Measurements from ENCODE around the gene MAGOHB.
"Not testable (repeated sequence)": the region's sequence is repeated elsewhere in the genome, so short reads cannot be mapped to it uniquely, and the experiment has no call there.

The MAGOHB gene

DNA sequence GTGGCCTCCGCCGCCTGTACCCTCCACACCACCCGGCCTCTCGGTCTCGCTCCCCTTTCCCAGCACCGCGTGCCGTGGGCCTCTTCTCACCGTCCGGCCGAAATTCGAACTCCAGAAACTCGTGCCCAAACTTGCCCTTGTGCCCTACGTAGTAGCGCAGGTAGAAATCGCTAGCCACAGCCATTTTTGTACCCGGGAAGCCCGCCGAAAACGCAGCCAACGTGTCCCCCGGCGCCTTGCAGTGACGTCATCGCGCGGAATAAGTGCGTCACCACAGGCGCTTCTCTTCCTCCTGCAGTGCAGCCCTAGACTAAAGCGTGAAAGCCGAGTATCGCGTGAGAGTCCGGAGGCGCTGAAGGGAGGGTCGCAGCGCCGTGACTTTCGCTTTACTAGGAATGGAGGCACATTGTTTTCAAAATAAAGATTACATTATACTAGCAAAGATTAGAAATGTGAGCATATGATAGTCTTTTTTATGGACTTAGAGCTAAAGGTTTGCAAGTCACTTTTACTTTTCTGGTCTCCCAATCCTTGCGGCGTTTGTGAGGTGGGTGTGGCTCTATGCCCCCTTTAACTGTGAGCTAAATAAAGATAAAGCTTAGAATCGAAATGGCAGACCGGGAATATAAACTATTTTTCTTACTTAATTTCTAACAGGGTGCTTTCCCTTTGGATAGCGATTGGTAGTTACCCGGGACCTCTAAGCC is at the start of gene MAGOHB:
Gene MAGOHB, minus strand, starts transcription at position 261 of the 707 bp plus-strand sequence. Its CDS starts 77 bp downstream, at position 184.
- Histone ChIP-seq H3K27ac (peak within 1 kb of the TSS; percentile 69 to 97 (median 91)), H3K4me3 (peak within 1 kb of the TSS; percentile 50 to 82 (median 68))

DNA sequence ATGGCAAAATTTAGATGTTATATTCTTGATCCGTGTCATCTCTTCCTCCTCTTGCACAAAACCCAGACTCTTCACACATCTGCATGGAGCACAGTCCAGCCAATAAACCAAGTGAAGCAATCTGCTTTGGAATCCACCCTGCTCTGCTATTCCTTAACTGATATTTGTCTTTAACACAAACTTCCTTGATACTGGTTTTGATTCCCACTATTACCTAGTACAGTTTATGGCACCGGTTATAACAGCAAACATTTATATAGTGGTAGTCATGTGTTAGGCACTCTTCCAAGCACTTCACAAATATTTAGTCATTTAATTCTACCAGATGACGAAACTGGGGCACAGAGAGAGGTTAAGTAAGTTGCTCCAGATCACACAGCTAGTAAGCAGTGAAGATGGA is 47.9 kb upstream of the MAGOHB start:
- H3K27ac ChIP-seq = no peak overlapping the region
- H3K4me3 ChIP-seq = no peak overlapping the region

DNA sequence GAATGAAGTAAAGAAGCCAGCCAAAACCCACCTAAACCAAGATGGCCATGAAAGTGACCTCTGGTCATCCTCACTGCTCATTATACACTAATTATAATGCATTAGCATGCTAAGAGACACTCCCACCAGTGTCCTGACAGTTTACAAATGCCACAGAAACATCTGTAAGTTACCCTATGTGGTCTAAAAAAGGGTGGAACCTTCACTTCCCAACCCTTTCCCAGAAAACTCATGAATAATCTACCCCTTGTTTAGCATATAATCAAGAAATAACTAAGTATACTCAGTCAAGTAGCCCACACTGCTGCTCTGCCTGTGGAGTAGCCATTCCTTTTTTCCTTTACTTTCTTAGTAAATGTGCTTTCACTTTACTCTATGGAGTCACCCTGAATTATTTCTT is 40.6 kb upstream of the MAGOHB start:
- H3K27ac ChIP-seq = no peak overlapping the region
- H3K4me3 ChIP-seq = no peak overlapping the region

DNA sequence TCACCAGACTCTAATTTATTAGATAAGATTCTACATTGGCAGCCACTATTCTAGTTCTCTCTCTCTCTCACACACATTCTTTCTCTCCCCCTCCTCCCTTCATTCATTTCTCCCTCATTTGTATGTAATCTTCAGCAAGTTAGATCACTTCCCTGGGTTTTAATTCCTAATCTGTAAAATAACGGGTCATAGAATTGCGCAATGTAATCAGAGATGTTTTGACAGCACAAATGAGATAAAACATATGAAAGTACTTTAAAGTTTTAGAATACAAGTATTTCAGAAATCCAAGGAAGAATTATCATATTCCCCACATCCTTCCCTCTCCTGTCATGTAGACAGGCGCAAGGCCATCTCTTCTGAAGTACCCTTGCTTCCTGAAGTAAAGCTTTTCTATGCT is 38.8 kb upstream of the MAGOHB start:
- Histone ChIP-seq H3K4me3 (no peak overlapping the region), H3K27ac (no peak overlapping the region)

DNA sequence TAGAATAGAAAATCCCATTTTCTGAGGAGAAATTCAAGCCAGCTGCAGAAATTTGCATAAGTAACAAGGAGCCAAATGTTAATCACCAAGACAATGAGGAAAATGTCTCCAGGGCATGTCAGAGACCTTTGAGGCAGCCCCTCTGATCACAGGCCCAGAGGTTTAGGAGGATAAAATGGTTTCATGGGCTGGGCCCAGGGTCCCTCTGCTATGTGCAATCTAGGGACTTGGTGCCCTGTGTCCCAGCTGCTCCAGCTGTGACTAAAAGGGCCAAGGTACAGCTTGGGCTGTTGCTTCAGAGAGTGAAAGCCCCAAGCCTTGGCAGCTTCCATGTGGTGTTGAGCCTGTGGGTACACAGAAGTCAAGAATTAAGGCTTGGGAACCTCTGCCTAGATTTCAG is 33.2 kb upstream of the MAGOHB start:
- H3K4me3 ChIP-seq, H3K27ac ChIP-seq: not testable (repeated sequence)

DNA sequence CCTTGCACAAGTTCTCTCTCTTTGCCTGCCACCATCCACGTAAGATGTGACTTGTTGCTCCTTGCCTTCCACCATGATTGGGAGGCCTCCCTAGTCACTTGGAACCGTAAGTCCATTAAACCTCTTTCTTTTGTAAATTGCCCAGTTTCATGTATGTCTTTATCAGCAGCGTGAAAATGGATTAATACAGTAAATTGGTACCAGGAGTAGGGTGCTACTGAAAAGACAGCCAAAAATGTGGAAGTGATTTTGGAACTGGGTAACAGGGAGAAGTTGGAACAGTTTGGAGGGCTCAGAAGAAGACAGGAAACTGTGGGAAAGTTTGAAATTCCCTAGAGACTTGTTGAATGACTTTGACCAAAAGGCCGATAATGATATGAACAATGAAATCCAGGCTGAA is 32.5 kb upstream of the MAGOHB start:
- no peak overlapping the region for H3K27ac ChIP-seq
- no peak overlapping the region for H3K4me3 ChIP-seq

DNA sequence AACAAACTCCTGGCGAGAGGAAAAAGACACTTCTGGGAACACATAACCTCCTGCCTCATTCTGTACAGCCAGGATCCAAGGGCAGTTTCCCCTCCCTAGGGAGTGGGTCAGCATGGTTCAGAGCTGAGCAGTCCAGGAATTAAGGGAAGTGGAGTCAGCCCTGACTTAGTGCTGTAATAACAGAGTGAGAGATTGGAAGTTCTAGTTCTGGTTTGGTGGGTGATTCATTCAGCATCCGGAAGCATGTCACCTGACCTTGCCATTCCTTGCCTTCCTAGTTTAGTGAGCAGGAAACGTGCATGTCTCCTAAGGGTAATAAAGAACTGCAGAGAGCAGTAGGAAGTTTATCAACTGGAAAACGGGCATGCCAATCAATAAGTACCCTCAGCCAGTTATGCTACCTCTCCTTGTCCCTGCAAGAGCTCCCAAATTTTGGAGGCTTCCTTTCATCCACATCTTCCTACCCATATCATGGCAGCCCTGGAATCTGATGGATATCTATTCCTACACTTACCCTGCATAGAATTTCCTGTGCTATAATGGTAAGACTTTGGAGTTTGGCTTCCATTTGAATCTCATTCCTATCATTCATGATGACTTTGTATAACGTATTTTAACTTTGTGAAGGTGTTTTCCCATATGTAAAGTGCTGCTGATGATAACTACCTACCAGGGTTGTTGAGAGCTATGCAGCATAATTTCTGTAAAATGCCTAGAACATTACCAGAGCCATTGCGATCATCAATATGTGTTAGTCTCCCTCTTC is 28.5 kb upstream of the MAGOHB start:
- H3K4me3 ChIP-seq = no peak overlapping the region
- peak overlapping the region in 1 of 21 experiments; percentile 11 for H3K27ac ChIP-seq

DNA sequence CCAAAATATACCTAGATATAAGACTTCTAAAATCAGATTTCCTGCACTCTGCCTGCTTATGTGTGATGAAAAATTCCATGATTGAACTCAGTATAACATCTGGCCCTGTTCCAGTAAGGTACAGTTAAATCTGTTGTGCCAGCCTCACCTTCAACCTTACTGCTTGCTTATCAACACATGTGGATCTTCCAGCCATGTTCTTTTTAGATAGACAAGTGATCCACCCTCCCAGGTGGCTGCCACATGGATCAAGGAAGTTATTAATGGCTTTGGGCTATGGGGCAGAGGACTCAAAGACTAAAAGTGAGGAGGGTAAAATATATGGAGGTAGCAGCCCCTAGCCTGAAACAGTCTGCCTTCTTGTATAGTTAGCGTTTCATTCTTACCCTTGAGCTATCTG is 25.3 kb upstream of the MAGOHB start:
- Histone ChIP-seq H3K27ac (no peak overlapping the region), H3K4me3 (no peak overlapping the region)

DNA sequence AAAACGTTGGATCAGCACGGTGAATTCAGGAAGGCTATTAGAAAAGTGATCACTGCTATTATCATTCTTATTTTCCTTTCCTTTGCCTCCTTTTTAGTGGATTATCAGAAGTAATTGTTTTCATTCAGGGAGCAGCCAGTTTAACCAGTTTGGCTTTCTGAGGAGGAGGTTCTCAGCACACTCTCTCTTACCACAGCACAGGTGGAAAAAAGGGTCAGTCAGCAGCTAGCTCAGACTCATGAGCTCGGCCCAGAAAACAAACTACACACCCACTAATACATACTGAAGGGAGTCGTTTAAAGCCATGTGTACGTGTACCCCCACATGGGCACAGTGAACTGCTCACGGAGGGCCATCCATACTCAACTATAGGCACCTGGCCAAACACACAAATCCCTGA is 23.2 kb upstream of the MAGOHB start:
- peak overlapping the region in 4 of 21 experiments; percentile 5 to 24 (median 16) for H3K27ac ChIP-seq

DNA sequence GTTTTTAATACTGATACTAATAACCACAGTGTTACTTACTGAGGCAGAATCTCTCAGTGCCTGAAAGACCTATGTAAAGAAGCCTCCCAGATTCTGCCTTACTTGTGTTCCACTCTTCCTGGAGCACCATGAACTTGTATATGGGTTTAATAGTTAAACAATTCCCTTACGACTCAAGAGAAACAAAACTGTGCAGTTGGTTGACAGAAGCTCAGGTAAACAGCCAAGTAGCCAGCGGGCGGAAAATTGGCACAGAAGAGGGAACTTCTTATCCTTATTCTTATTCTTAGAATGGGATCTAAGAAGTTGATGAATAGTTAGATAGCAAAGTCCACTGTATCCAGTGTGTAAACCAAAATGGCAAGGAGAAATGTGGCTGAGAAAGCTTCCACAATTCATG is 22.7 kb upstream of the MAGOHB start:
- H3K27ac ChIP-seq = peak overlapping the region in 4 of 21 experiments; percentile 5 to 24 (median 16)

More for the DNA sequence above, 23.2 kb upstream of the MAGOHB start:
- no peak overlapping the region for H3K4me3 ChIP-seq

DNA sequence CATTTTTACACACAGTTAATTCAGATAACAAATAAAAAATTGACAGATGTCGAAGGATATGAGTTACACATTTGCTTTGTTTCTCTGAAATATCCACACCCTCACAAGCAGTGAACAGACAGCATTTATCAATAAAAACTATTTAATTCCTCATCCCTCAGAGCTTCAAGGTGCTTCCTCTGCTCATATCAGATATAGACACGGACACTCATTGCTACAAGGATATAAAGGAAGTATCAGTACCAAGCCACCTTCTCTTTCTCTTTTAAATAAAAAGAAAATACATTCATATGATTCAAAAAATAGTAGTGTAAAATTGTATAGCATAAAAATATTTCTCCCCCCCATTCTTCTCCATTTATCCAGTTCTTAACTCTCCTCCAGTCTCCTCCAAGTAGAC is 21.9 kb upstream of the MAGOHB start:
- no peak overlapping the region for H3K4me3 ChIP-seq
- no peak overlapping the region for H3K27ac ChIP-seq

More for the DNA sequence above, 22.7 kb upstream of the MAGOHB start:
- H3K4me3 ChIP-seq = no peak overlapping the region

DNA sequence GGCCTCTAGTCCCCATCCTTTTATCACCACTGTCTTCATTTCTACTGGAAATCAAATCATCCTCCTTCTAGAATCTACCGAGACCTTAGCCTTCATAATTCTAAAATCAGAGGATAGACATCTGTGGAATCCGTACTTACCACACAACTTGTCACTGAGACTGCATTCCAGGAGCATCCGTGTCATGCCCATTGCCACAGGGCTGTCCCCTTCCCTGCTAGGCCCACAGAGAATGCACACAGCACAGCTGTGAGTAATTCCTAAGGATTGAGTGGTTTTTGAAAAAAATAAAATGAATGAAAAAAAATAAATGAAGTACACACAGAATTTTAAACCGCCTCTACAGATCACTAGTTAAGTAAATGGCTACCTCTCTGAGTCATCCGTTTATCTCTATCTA is 21.0 kb upstream of the MAGOHB start:
- H3K27ac ChIP-seq = no peak overlapping the region
- no peak overlapping the region for H3K4me3 ChIP-seq

DNA sequence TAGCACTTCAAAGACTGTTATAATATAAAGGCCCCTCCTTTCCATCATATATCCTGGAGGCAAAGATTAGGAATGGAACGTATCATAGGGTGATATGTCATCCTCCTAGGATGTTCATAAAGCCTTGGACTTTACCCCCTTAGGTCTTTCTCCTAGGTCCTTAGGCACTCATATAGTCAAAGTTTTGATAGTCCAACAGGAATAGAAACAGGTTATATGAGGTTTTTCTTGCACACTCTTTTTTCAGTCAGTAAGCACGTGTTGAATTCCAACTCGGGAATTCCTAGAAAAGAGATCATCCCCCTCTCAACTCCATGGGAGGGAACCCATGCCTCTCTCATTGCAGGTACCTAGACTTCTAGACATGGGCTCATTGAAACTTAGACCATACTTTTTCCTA is 20.1 kb upstream of the MAGOHB start:
- no peak overlapping the region for H3K4me3 ChIP-seq
- H3K27ac ChIP-seq = no peak overlapping the region

DNA sequence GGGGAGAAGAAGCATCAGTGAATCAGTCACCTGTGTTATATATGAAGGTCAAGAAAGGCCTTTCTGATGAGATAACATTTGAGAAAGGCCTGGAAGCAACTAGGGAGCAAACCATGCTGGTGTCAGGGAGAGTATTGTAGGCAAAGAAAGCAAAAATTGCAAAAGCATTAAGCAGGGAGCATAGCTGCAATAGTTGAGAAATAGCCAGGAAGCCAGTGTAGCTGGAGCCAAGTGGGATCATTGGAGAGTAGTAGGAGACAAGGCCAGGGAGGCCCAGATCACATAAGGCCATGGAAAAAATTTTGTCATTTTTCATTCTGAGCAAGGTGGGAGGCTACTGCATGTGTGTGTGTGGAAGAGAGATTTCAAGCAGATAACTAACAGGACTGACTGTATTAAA is 18.8 kb upstream of the MAGOHB start:
- no peak overlapping the region for H3K27ac ChIP-seq
- H3K4me3 ChIP-seq = no peak overlapping the region

DNA sequence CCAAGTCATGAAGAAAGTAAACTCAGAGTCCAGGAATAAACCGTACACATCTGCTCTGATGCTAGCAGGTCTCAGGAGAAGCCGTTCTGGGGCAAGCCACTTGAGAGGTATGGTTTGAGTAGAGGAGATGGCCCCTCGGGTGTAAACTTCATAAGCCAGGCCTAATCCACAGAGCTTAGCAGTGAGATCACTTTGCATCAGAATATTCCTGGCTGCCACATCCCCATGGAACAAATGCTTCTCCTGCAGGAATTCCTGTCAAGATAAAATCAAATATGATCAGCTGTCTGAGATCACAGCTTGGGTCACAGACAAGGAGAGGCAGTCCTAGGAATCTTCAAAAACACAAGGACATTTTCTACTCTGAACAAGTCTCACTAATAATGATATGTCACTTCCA is 11.2 kb upstream of the MAGOHB start:
- no peak overlapping the region for H3K27ac ChIP-seq
- no peak overlapping the region for H3K4me3 ChIP-seq

DNA sequence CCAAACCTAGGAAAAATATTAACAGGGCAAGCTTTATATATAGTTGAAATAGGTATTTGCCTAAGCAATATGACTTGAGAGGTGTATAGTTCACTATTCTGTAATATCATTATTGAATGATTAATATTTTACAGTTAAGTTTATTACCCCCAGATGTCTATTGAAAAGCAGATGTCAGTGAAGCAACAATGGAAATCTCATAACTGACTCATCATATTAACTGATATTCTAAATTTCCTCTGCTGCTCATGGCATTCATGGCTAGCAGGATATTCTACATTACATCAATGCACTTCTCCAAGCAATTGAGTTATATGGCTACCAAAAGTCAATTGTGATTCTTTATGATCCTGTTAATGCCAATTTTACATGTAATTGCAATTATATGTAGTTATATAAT is 9.7 kb upstream of the MAGOHB start:
- no peak overlapping the region for H3K27ac ChIP-seq
- no peak overlapping the region for H3K4me3 ChIP-seq

DNA sequence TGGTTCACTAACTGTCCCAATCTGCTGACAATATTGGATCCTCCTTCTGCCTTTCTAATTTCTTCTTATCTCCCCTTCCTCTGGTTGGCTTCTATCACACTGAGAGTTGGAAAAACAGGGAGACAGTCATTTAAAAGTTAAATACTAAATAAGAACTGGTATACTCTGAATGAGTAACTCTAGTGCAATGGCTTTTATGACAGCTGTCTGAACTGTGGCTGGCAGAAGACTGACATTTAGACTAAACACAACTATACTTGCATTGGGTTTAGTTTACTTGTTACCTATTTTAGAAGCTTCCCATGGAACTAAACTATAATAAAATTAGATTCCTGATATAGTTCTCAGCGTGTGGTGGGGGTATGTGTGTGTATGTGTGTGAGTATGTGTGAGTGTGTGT is 7.9 kb upstream of the MAGOHB start:
- H3K27ac ChIP-seq = no peak overlapping the region
- no peak overlapping the region for H3K4me3 ChIP-seq

DNA sequence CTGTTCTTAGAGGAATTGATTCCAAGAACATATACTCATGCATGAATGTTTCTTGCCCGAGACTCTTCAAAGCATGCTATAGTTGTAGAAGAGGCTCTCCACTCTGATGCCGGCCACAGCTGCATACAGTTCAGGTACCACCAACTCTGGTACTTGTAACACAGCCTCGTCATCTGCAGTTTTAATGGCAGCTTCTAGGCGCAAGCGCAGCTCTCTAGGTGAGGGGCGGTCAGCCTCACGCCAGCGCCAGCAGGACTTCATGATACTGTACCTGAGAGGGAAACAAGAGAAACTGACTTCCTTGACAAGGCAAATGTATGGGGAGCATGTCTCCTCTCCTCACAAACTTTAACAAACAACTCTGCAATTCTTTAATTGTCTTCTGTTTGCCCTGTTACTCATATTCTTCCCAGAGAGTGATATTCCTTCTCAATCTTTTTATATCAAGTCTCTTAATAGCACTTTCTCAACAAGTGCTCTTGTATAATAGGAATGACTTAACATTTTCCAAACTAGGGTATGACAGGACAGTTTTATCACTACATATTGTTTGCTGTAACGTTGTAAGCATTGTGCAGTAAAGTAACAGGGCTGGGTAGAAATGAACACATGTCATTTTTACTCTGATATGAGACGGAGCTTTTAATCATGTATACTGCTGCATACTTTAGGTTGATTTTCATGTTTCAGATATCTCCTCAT is 6.8 kb upstream of the MAGOHB start:
- Histone ChIP-seq H3K4me3 (no peak overlapping the region), H3K27ac (no peak overlapping the region)

DNA sequence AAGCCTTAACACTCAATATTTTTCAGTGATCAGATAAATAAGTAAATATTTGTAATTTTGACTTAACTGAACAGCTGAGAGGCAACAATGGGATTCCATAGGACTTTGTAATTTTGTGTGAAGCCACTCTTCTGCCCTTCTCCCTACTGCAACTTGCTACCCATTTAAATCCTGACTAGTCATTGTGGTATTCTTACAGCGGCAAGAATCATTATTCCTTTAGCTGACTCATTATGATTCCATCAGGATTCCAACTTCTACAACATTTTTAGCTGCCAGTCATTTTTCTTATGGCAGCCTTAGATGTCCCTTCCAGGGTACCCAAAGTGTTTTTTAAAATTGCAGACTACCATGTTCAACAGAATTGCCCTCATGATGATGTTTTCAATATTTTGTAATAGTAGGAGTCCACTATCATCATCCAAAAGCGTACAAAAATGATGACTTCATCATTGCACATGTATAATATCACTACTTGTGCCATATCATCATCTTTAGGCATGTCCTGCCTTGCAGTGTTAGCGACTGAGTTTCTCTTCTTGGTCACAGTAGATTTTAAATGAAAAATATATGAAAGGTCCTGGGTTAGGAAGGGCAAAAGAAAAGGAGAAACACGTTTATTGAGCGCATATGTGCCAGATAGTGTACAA is 5.1 kb upstream of the MAGOHB start:
- H3K27ac ChIP-seq = no peak overlapping the region

DNA sequence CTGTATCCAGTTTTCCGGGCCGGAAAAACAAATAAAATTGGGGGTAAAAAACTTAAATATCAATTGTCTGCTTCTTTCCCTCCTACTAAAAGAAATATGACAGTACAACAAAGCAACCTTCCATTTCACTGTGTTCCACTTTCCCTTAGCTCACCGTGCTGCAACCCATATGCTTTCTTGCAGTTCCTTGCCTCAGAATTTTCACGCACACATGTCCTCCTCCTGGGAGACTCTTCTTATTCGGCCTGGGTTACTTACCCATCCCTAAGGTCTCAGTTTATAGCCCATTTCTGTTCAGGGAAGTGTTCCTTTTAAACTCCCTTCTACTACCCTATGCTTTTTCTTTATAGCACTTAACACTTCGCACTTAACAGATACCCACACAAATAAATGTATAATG is 4.5 kb upstream of the MAGOHB start:
- no peak overlapping the region for H3K4me3 ChIP-seq
- peak overlapping the region in 1 of 21 experiments; percentile 7 for H3K27ac ChIP-seq

More for the DNA sequence above, 5.1 kb upstream of the MAGOHB start:
- no peak overlapping the region for H3K4me3 ChIP-seq

All from skin epidermis (tissue), 12 donors.